ENCODE results near the gene MRE11.
A peak's percentile ranks its signal among the peaks of the same experiment; 100 is the strongest.

Gene MRE11

GRCh38 chr11:94504689-94505293, 11.1 kb upstream of the MRE11 start:
- FAIRE-seq = peak; percentile 84

GRCh38 chr11:94501522-94501921, 7.9 kb upstream of the MRE11 start:
- no peak for FAIRE-seq

GRCh38 chr11:94500181-94500580, 6.5 kb upstream of the MRE11 start:
- no peak for FAIRE-seq

GRCh38 chr11:94494126-94494680, 559 bp upstream of the MRE11 start:
- FAIRE-seq = no peak

- no peak for FAIRE-seq
Measured at GRCh38 chr11:94486068-94486467, 7.6 kb downstream of the MRE11 start.

GRCh38 chr11:94481342-94481741, 12.3 kb downstream of the MRE11 start:
- FAIRE-seq = no peak

- no peak for FAIRE-seq
Measured at GRCh38 chr11:94477624-94478023, 16.0 kb downstream of the MRE11 start.

GRCh38 chr11:94472916-94473799, 20.5 kb downstream of the MRE11 start:
- FAIRE-seq = no peak

- no peak for FAIRE-seq
Measured at GRCh38 chr11:94469416-94469815, 24.2 kb downstream of the MRE11 start.

GRCh38 chr11:94459576-94459975, 34.1 kb downstream of the MRE11 start:
- FAIRE-seq = no peak

GRCh38 chr11:94457118-94458029, 36.3 kb downstream of the MRE11 start:
- no peak for FAIRE-seq

- no peak for FAIRE-seq
Measured at GRCh38 chr11:94455861-94456260, 37.8 kb downstream of the MRE11 start.

- FAIRE-seq = no peak
Measured at GRCh38 chr11:94454301-94454700, 39.3 kb downstream of the MRE11 start.

- FAIRE-seq = no peak
Measured at GRCh38 chr11:94452988-94453387, 40.7 kb downstream of the MRE11 start.

GRCh38 chr11:94450048-94450447, 43.6 kb downstream of the MRE11 start:
- FAIRE-seq = no peak

GRCh38 chr11:94449437-94449836, 44.2 kb downstream of the MRE11 start:
- FAIRE-seq = no peak

GRCh38 chr11:94449029-94449428, 44.6 kb downstream of the MRE11 start:
- no peak for FAIRE-seq

GRCh38 chr11:94447149-94447548, 46.5 kb downstream of the MRE11 start:
- FAIRE-seq = no peak

- FAIRE-seq = no peak
Measured at GRCh38 chr11:94445641-94446040, 48.0 kb downstream of the MRE11 start.

- FAIRE-seq = no peak
Measured at GRCh38 chr11:94433049-94433448, 60.6 kb downstream of the MRE11 start.

- no peak for FAIRE-seq
Measured at GRCh38 chr11:94424662-94425061, 69.0 kb downstream of the MRE11 start.

GRCh38 chr11:94424011-94424410, 69.6 kb downstream of the MRE11 start:
- FAIRE-seq = no peak

- FAIRE-seq = no peak
Measured at GRCh38 chr11:94423507-94423906, 70.1 kb downstream of the MRE11 start.
